Neural cell (in vitro differentiated cells): ENCODE measurements around the gene ABHD17B. TPM values are rescaled to one million over a fixed set of nuclear protein-coding genes. Genes with fewer than 3 reads are reported as not detected.

Experiments
- H2AFZ ChIP-seq: fragments of 200-600, 300-800 bp; sonication (generic), shearing (Covaris generic); 2 replicates; pipeline ENCODE4 v1.6.0; 2014; ENCODE audit warnings: low read depth, mild to moderate bottlenecking, antibody characterized with exemption, low read length, moderate library complexity
- H3F3A ChIP-seq: fragments of 200-600 bp; shearing (Covaris generic); 2 replicates; pipeline ENCODE4 v1.6.1; 2016; ENCODE audit warnings: mild to moderate bottlenecking, moderate library complexity, mixed read lengths, antibody characterized with exemption, low read length; ENCODE audit not compliant: insufficient read depth, poor library complexity, severe bottlenecking
- H3K27ac ChIP-seq: fragments of 200-600, 300-800 bp; sonication (generic), shearing (Covaris generic); 2 replicates; pipeline ENCODE4 v1.5.1; 2014; ENCODE audit warnings: mild to moderate bottlenecking, low read length, moderate library complexity
- H3K27me3 ChIP-seq: fragments of 300-800, 200-600 bp; sonication (generic), shearing (Covaris generic); 2 replicates; pipeline ENCODE4 v1.6.0; 2014; ENCODE audit warnings: mild to moderate bottlenecking, low read depth, low read length, moderate library complexity; ENCODE audit not compliant: insufficient read depth
- H3K36me3 ChIP-seq: fragments of 300-800, 200-600 bp; sonication (generic), shearing (Covaris generic); 2 replicates; pipeline ENCODE4 v1.5.1; 2014; ENCODE audit warnings: mild to moderate bottlenecking, antibody characterized with exemption, low read length, moderate library complexity; ENCODE audit not compliant: insufficient read depth
- H3K4me2 ChIP-seq: fragments of 300-800, 200-600 bp; sonication (generic), shearing (Covaris generic); 2 replicates; pipeline ENCODE4 v1.6.0; 2014; ENCODE audit warnings: mild to moderate bottlenecking, low read length
- H3K4me3 ChIP-seq: fragments of 300-800, 200-600 bp; sonication (generic), shearing (Covaris generic); 2 replicates; pipeline ENCODE4 v1.5.1; 2014; ENCODE audit warnings: mild to moderate bottlenecking, low read length, moderate library complexity
- H3K79me2 ChIP-seq: fragments of 200-600 bp; shearing (Covaris generic); replicated peaks from 2 replicates; pipeline ENCODE4 v1.6.0; 2014; ENCODE audit warnings: mild to moderate bottlenecking, low read length, moderate library complexity; ENCODE audit not compliant: insufficient read depth
- H3K9ac ChIP-seq: fragments of 300-800, 200-600 bp; sonication (generic), shearing (Covaris generic); 2 replicates; pipeline ENCODE4 v1.6.1; 2016; ENCODE audit warnings: mild to moderate bottlenecking, low read length, mixed read lengths
- H3K9me2 ChIP-seq: fragments of 200-600 bp; shearing (Covaris generic); 2 replicates; pipeline ENCODE4 v1.6.1; 2016; ENCODE audit warnings: mild to moderate bottlenecking, low read length, mixed read lengths; ENCODE audit not compliant: insufficient read depth
- H3K9me3 ChIP-seq: fragments of 200-600, 300-800 bp; sonication (generic), shearing (Covaris generic); 2 replicates; pipeline ENCODE4 v1.6.1; 2016; ENCODE audit warnings: mild to moderate bottlenecking, mixed run types, low read length, moderate library complexity, mixed read lengths
- H4K20me1 ChIP-seq: fragments of 200-600 bp; shearing (Covaris generic); 2 replicates; pipeline ENCODE4 v1.6.1; 2016; ENCODE audit warnings: mild to moderate bottlenecking, mixed run types; ENCODE audit not compliant: insufficient read depth
- CTCF ChIP-seq: fragments of 450-650 bp; IDR thresholded peaks from 2 replicates; pipeline ENCODE4 v1.5.1; 2014; ENCODE audit warnings: antibody characterized with exemption, mild to moderate bottlenecking, moderate library complexity; ENCODE audit not compliant: poor library complexity, severe bottlenecking
- EP300 ChIP-seq: fragments of 450-650 bp; conservative IDR thresholded peaks from 2 replicates; pipeline ENCODE4 v1.6.1; 2014; ENCODE audit warnings: antibody characterized with exemption, mild to moderate bottlenecking, moderate library complexity; ENCODE audit not compliant: poor library complexity, severe bottlenecking
- EZH2 ChIP-seq: fragments of 200-600, 300-800 bp; shearing (Covaris generic), sonication (generic); IDR thresholded peaks from 2 replicates; pipeline ENCODE4 v1.6.1; 2014; ENCODE audit warnings: antibody characterized with exemption, low read length, borderline replicate concordance, mild to moderate bottlenecking; ENCODE audit not compliant: insufficient read depth, poor library complexity, severe bottlenecking
- MXI1 ChIP-seq: fragments of 450-650 bp; conservative IDR thresholded peaks from 2 replicates; pipeline ENCODE4 v1.6.1; 2014; ENCODE audit warnings: antibody characterized with exemption, mild to moderate bottlenecking; ENCODE audit not compliant: poor library complexity, severe bottlenecking
- POLR2AphosphoS5 ChIP-seq: IDR thresholded peaks from 2 replicates; pipeline ENCODE4 v1.6.1; 2012
- RAD21 ChIP-seq: fragments of 450-650 bp; conservative IDR thresholded peaks from 2 replicates; pipeline ENCODE4 v1.6.1; 2014; ENCODE audit warnings: antibody characterized with exemption, mild to moderate bottlenecking, moderate library complexity
- REST ChIP-seq: IDR thresholded peaks from 2 replicates; pipeline ENCODE4 v1.6.1; 2012; ENCODE audit warnings: borderline replicate concordance
- SMC3 ChIP-seq: fragments of 450-650 bp; conservative IDR thresholded peaks from 2 replicates; pipeline ENCODE4 v1.6.1; 2014; ENCODE audit warnings: antibody characterized with exemption, mild to moderate bottlenecking, moderate library complexity; ENCODE audit not compliant: poor library complexity
- TAF1 ChIP-seq: IDR thresholded peaks from 2 replicates; pipeline ENCODE4 v1.6.1; 2012; ENCODE audit warnings: low read depth
- polyA plus RNA-seq: library from polyadenylated mRNA; depleted of rRNA; stranded (reverse); fragments of >200 nt; gene quantifications from 2 replicates; pipeline ENCODE4 v1.2.3, GENCODE V29; 2014

Gene ABHD17B
- polyA plus RNA-seq, 1 donor from 2014 or later = 53.0 TPM

GRCh38 chr9:71853084-71853483 lies 57.9 kb downstream of the ABHD17B start:
- Histone ChIP-seq H3K4me2 (no peak overlapping the region), H3K79me2 (no peaks in the 10 kb centered on the region), H3K27ac (no peak overlapping the region), H3K27me3 (no peaks in the 10 kb centered on the region), H3K9me2 (no peaks in the 10 kb centered on the region), H3K9ac (no peak overlapping the region), H3K9me3 (no peaks in the 10 kb centered on the region), H3K4me3 (no peak overlapping the region), H3F3A (no peaks in the 10 kb centered on the region), H2AFZ (no peak overlapping the region), H4K20me1 (no peaks in the 10 kb centered on the region), H3K36me3 (no peaks in the 10 kb centered on the region)
- no peak for TF ChIP-seq MXI1
- TF ChIP-seq REST = no peak
- TF ChIP-seq TAF1 = no peak
- no peak for TF ChIP-seq EP300

GRCh38 chr9:71850996-71851395 lies 60.0 kb downstream of the ABHD17B start:
- H3K9me2 ChIP-seq = no peaks in the 10 kb centered on the region
- TF ChIP-seq MXI1 (no peak), TAF1 (no peak), EP300 (no peak), CTCF (no peak), SMC3 (no peak), EZH2 (no peak)
- H3K79me2 ChIP-seq = no peaks in the 10 kb centered on the region
- no peak overlapping the region for H3K27ac ChIP-seq
- H3K9me3 ChIP-seq = no peaks in the 10 kb centered on the region
- H3K4me3 ChIP-seq = no peak overlapping the region
- no peaks in the 10 kb centered on the region for H3K27me3 ChIP-seq
- H3F3A ChIP-seq = no peaks in the 10 kb centered on the region
- H3K36me3 ChIP-seq = no peaks in the 10 kb centered on the region
- H3K9ac ChIP-seq = no peak overlapping the region
- no peaks in the 10 kb centered on the region for H4K20me1 ChIP-seq
- H3K4me2 ChIP-seq = no peak overlapping the region
- H2AFZ ChIP-seq = no peak overlapping the region

- Histone ChIP-seq H3K36me3 (no peaks in the 10 kb centered on the region), H3K79me2 (no peaks in the 10 kb centered on the region)
- TF ChIP-seq SMC3 (no peak), CTCF (no peak), EP300 (no peak), REST (no peak), RAD21 (no peak), EZH2 (no peak), TAF1 (no peak), MXI1 (no peak), POLR2AphosphoS5 (no peak)
Measured at GRCh38 chr9:71847892-71848291, 63.1 kb downstream of the ABHD17B start.

More at GRCh38 chr9:71847892-71848291, 63.1 kb downstream of the ABHD17B start:
- H2AFZ ChIP-seq = no peak overlapping the region
- no peaks in the 10 kb centered on the region for H4K20me1 ChIP-seq
- H3K27ac ChIP-seq = no peak overlapping the region
- no peak overlapping the region for H3K9ac ChIP-seq
- H3K27me3 ChIP-seq = no peaks in the 10 kb centered on the region
- no peak overlapping the region for H3K4me2 ChIP-seq
- H3K9me2 ChIP-seq = no peaks in the 10 kb centered on the region
- H3K9me3 ChIP-seq = no peaks in the 10 kb centered on the region
- no peaks in the 10 kb centered on the region for H3F3A ChIP-seq
- H3K4me3 ChIP-seq = no peak overlapping the region
